GM19372 (cell line): ENCODE results near the gene SUCLG1.
A peak's percentile ranks its signal among the peaks of the same experiment; 100 is the strongest.
"Not testable (repeated sequence)": the region's sequence is repeated elsewhere in the genome, so short reads cannot be mapped to it uniquely, and the experiment has no call there.

Source experiments
- ATAC-seq: cut with Tn5 transposase; IDR thresholded peaks from one replicate; pipeline ENCODE4 v1.9.1; 2021; ENCODE audit warnings: mild to moderate bottlenecking, low read depth, moderate library complexity; ENCODE audit not compliant: unreplicated experiment

The SUCLG1 gene

DNA sequence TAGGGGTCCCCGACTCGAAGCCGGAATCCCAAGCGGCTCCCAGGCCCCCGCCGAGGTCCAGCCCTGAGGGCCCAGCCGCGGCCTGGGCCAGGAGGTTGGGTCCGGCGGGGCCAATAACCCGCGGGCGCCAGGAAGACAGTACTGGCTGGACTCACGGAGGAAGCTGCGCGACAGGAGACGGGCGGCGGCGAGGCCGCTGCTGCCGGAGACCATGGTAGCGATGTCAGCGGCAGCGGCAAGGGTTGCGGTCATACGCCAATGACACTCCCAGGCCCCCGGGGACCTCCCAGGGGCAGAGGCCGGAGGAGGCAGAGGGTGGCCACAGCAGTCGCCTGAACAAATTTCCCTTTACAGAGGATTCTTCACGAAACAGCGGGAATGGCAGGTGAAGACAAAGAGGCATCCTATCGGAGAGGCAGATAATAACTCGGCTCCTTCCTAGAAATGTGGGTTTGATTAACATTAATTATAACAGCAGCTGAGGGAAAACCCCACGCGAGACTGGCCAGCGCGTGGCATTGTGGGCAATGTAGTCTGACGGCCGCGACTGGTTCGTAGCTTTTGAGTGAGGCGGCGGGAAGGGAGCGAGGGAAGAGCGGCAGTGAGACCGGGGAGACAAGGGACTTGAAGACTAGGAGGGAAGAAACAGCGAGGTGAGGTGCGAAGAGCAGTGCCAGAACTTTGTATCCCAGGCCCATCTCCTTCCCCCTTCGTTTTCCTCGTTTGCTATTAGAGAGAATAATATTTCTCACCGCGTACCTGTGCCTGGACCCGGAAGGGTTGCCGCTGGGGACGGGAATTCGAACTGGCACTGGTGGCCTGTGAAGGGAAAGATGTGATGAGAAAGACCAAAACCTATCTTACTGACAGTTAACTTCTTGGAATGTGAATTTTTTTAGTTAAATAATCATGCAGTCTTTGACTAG lies at the start of gene SUCLG1:
TSS of gene SUCLG1 (minus strand) at position 263 of the 926 bp plus-strand sequence. CDS start at position 252, 11 bp downstream.
- peak; percentile 90 for ATAC-seq

- no peak for ATAC-seq
These were observed 39.2 kb upstream of the SUCLG1 start for GRCh38 chr2:84498150-84498799.

DNA sequence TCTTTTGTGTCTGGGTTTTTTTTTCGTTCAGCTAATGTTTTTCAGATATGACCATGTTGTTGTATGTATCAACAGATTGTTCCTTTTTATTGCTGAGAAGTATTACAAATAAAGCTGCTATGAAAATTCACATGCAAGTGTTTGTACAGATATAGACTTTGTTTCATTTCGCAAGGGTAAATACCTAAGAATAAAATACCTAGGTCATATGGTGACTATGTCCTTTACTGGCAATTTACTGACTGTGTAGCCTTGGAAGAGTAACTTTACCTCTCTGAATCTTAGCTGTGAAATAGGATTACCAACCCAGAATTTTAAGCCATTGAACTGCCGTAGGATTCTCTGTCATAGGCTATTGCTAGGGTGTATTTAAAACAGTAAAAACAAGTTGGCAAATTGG lies 38.2 kb upstream of the SUCLG1 start:
- ATAC-seq = no peak

- no peak for ATAC-seq
These were observed 37.3 kb upstream of the SUCLG1 start for GRCh38 chr2:84496386-84496785.

GRCh38 chr2:84495539-84496146 lies 36.6 kb upstream of the SUCLG1 start:
- ATAC-seq = peak; percentile 80

DNA sequence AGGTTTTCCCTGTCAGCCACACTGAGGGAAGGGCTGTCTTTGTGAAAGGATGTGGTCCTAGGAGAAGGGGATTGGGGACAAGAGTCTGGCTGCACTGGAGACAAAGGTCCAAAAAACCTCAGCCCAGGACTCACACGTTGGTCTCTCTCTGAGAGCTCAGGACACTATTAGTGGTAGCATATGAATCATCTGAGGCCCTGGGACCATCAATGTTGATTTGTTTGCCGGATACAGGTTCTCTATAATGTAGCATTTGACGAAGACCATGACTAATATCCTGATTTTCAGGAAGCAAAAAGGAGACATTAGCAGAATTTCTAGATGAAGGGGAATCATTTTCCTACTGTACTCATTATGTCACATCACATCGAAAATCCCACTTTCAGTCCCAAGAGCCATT lies 35.0 kb upstream of the SUCLG1 start:
- ATAC-seq = no peak

DNA sequence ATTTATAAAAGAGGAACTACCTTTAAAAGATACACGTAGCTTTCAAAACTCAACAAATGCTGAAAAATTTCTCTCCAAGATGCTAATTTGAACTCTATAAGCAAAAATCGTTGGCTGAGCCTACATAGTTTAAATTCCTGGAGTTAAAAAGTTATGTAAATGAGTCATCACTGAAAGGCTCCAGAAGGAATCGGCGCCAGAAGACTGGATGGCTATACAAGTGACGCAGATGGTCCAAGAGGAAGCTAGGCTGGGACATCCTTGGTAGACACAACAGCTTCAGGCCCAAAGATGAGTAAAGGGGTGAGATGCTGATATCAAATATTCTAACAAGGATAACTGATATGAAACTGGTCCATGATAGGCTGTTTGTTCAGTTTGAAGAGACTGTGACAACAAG lies 34.4 kb upstream of the SUCLG1 start:
- ATAC-seq = no peak

DNA sequence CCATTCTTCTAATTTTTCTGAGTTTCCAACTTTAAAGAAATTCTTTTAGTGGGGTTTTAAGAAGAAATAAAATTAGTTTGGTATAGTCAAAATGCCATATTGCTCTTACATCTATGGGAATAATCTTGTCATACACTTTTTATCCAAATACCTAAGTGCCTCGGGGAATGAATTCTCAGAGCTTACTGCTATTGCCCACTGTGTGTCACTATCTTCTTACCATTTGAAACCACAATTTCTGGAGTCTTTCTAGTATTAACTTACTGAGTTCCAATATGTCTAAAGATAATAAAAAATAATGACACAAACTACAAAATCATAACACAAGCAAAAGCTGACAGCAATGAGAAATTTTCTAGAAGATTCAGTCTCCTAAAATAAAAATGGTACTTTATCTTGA lies 33.5 kb upstream of the SUCLG1 start:
- ATAC-seq = no peak

GRCh38 chr2:84491741-84492140 lies 32.7 kb upstream of the SUCLG1 start:
- no peak for ATAC-seq

DNA sequence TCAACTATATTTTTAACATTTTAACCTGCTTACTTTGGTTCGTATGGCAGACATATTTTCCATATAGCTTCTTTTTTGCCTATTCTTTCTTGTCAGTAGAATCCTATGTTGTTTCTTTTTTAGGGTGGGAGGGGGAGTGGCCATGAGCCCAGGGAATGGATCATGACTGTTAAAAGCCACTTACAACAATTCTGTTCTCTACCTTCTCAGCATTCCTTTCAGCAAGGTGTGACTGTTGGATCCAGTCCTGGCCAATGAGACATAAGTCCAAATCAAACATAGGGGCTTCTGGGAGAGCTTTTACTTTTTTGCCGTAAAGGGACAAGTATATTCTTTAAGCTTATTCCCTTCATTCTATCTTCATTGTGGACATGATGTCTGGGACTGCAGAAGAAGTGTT lies 32.2 kb upstream of the SUCLG1 start:
- ATAC-seq = no peak

DNA sequence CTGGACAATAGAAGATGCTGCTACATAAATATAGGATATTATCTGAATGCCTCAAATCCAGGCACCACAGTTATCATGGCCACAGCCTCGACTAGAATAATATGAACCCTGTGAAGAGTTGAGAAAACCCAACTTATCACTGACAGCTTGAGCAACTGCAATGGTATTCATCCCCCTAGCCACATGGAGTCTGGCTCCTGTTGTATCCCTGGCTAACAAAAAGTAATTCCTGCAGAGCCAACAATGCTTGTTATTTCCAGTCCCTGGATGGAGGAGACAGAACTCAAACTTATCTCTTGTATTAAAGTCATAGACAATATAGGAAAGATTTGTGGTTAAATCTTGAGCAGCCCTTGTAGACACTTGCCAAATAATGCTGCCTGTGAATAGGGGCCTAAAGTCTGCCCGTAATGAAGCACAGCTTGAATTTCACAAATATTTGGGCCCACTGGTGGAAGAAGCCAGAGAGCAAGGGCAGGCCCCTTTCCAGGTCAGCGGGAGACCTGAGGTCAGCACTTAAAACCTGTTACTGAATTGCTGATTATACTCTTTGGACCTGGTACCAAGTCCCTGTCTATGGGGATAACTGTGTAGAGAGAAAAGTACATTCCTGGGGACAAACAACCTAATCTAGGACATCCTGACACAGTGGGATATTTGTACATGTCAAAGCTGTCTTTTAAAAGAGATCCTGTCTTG lies 28.4 kb upstream of the SUCLG1 start:
- ATAC-seq = no peak

DNA sequence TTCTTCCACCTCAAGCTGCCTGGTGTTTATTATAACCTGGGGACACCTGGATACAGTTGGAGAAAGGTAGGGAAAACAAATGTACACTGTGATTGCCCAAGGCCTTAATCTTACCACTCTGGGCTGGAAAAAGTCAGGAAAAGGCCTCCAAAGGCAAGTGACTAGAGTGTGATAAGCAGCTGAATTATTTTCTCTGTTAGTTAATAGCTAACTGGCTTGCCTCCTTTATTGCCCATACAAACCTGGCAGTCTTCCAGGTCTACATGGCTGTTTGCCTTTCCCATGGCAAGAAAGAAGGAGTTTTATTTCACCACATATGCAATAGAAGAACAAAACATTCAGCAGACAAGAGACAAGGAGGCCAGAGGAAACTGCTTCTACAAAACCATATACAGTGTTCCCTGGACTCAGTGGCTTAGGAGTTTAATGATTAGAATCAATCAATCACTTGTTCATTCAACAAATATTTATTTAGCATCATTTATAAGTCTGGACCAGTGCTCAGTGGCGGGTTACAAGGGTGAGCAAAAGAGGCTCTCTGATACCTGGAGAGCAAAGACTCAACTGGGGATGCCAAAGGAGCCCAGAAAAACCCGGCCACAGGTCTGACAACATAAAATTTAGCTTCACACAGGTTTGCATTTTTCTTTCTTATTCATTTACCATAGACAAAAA lies 27.5 kb upstream of the SUCLG1 start:
- no peak for ATAC-seq

DNA sequence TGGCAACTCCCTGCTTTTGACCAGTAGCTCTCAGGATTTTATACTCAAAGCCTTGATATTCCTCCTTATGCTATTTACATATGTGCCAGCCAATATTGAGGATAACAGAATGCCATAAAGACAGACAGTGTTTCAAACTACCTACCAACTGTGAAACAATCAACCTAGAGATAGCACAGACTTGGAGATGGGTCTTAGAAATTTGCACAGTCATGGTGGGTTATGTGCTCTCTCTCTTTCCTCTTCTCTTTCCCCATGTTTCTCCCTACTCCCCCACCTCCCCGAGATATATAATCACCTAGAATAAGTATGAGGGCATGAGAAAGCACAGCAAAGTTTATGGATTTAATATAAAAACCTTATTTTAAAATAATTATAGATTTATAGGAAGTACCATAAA lies 24.2 kb upstream of the SUCLG1 start:
- ATAC-seq = no peak

DNA sequence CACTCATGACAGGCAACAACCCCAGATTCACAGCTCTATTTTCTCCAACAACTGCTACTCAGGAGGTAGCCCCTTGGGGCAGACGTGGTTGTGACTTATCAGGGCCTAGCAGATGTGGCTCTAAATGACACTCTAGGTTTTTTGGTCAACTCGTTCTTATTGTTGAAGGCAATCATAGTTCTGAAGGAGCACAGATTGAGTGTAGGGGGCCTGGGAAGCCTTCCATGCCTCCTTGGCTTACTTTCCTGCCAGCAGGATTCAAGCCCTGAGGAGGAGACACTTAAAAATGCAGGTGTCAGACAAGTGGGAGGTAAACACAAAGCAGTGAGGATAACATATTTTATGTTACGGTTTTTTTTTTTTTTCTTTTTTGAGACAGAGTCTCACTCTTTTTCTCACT lies 23.5 kb upstream of the SUCLG1 start:
- no peak for ATAC-seq

DNA sequence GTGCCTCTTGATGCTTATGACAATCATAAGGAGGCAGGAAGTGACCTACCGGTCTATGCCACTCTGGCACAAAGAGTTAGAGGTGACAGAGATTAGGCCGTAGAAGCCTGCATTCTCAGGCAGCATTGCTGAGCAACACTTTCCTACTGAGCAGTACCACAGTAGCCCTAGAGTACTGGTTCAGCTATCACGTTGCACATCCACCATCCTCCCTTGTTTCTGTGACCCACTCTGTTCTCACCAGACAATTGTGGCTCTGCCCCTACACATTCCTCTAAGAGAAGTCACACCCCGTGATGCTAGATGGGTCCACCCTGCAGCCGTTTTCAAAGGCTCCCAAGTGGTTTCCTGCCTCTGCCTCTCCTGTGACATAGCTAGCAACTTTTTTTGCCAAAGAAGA lies 22.6 kb upstream of the SUCLG1 start:
- no peak for ATAC-seq

DNA sequence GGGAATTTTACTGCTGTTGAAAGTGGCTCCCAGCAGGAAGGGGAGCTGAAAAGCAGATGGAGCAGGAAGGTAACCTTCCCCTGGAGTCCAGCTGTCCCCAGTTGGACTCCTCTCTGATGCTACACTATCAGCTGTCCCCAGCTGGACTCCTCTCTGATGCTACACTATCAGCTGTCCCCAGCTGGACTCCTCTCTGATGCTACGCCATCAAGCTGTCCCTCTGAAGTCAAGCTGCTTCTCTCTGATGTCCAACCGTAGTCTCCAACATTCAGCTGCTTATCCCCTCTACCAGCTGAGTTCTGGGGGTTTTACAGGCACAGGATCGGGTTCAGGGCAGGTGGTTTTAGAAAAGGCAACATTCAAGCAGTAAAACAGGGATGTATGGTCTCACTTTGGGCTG lies 19.8 kb upstream of the SUCLG1 start:
- ATAC-seq = no peak

DNA sequence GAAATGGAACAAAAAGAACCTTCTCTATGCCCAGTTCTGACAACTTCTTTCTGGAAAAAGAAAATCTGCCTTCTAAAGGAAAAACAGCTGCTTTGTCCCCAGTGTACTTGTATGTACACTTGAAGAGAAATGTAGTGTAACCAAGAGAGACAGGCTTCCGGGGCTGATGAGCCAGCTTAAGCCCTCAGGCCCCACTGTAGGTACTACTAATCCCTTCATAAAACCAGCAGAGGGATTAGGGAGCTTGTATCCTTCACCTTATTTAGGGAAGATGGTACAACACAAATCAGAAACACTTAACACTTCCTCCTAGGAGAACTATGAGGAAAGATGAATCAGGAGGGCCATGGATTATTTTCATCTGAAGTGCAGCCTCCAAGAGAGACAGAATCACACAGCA lies 18.8 kb upstream of the SUCLG1 start:
- no peak for ATAC-seq

DNA sequence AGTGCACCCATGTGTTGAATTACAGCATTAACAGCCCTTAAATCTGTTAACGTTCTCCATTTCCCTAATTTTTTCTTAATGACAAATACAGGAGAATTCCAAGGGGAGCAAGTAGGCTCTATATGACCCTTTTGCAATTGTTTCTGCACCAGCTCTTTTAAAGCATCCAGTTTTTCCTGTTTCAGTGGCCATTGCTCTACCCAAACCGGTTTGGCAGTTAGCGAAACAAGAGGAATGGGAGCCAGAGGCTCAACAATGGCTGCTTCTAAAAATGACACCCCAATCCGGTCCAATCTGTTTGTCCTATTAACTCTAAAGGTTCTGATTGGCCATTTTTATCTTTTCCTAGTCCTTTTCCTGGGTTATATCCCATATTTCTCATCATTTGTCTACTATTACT lies 15.1 kb upstream of the SUCLG1 start:
- ATAC-seq = no peak

GRCh38 chr2:84472856-84473565 lies 13.9 kb upstream of the SUCLG1 start:
- ATAC-seq = no peak

- not testable (repeated sequence) for ATAC-seq
These were observed 13.3 kb upstream of the SUCLG1 start for GRCh38 chr2:84472423-84472822.
